Astrocyte of the cerebellum (primary cell): ENCODE data around the gene SOD1.

Experiments used
- DNase-seq: peaks from one replicate; pipeline ENCODE4 v3.0.0-alpha.2; 2011; ENCODE audit warnings: low read depth
- H3K4me3 ChIP-seq: 2 replicates; pipeline ENCODE4 v1.5.1; 2011; ENCODE audit warnings: mild to moderate bottlenecking, low read depth, low read length, moderate library complexity
- CTCF ChIP-seq: IDR thresholded peaks from 2 replicates; pipeline ENCODE4 v1.5.1; 2012; ENCODE audit warnings: low read length, low read depth, moderate library complexity, mild to moderate bottlenecking; ENCODE audit errors: missing control alignments
- in situ Hi-C: cut with HindIII; loops from 2 replicates; pipeline ENCODE4 v1.10.0; 2017; ENCODE audit warnings: low sequenced_read_pairs

SOD1 gene

GRCh38 chr21:31714741-31715365 is 55.4 kb downstream of the SOD1 start:
- in situ Hi-C loops: no loop called here
- no peak for DNase-seq
- no peak overlapping the region for H3K4me3 ChIP-seq
- TF ChIP-seq CTCF: no peak

DNA sequence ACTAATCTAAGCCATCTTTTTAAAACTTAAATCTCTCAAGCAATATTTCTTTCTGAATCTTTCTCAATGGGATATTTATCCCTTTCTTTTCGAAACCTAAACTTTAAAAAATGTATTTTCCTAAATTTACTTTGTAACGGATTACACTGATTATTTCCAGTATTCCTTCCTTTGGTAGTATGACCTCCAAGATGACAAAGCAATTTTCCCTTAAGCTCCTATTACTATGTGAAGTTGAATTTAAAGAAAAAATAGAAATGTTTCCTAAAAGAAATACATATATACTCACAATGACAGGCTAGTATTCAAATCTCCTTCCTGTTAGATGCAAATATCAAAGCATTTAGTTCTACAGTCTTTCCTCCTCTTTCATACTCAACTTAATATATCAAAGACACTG is 56.6 kb downstream of the SOD1 start:
- in situ Hi-C loops: no loop called here
- no peak for DNase-seq
- TF ChIP-seq CTCF: no peak
- H3K4me3 ChIP-seq: no peak overlapping the region
